Measurements from ENCODE around the gene ZNF70.

Gene ZNF70

GRCh38 chr22:23716811-23717801, 33.8 kb downstream of the ZNF70 start:
- peak; percentile 69 for DNase-seq (ENCODE audit: low spot score)

- peak; percentile 33 for DNase-seq (ENCODE audit: low spot score)
Measured at GRCh38 chr22:23715806-23716375, 35.0 kb downstream of the ZNF70 start.

- no peak for DNase-seq (ENCODE audit: low spot score)
Measured at GRCh38 chr22:23714596-23715578, 36.0 kb downstream of the ZNF70 start.

- no peak for DNase-seq (ENCODE audit: low spot score)
Measured at GRCh38 chr22:23713696-23714595, 37.0 kb downstream of the ZNF70 start.

GRCh38 chr22:23712256-23712655, 38.7 kb downstream of the ZNF70 start:
- no peak for DNase-seq (ENCODE audit: low spot score)

- DNase-seq (ENCODE audit: low spot score) = no peak
Measured at GRCh38 chr22:23709107-23709506, 41.8 kb downstream of the ZNF70 start.

- no peak for DNase-seq (ENCODE audit: low spot score)
Measured at GRCh38 chr22:23708270-23708669, 42.6 kb downstream of the ZNF70 start.

GRCh38 chr22:23705358-23705757, 45.6 kb downstream of the ZNF70 start:
- DNase-seq (ENCODE audit: low spot score) = no peak

GRCh38 chr22:23704829-23705228, 46.1 kb downstream of the ZNF70 start:
- no peak for DNase-seq (ENCODE audit: low spot score)

GRCh38 chr22:23704062-23704461, 46.9 kb downstream of the ZNF70 start:
- no peak for DNase-seq (ENCODE audit: low spot score)

GRCh38 chr22:23700706-23701105, 50.2 kb downstream of the ZNF70 start:
- no peak for DNase-seq (ENCODE audit: low spot score)

GRCh38 chr22:23698673-23699235, 52.2 kb downstream of the ZNF70 start:
- DNase-seq (ENCODE audit: low spot score) = no peak

GRCh38 chr22:23698094-23698493, 52.8 kb downstream of the ZNF70 start:
- no peak for DNase-seq (ENCODE audit: low spot score)

- DNase-seq (ENCODE audit: low spot score) = no peak
Measured at GRCh38 chr22:23697031-23697970, 53.6 kb downstream of the ZNF70 start.

GRCh38 chr22:23696326-23696851, 54.5 kb downstream of the ZNF70 start:
- DNase-seq (ENCODE audit: low spot score) = no peak

- no peak for DNase-seq (ENCODE audit: low spot score)
Measured at GRCh38 chr22:23695571-23696325, 55.2 kb downstream of the ZNF70 start.

GRCh38 chr22:23695141-23695540, 55.8 kb downstream of the ZNF70 start:
- DNase-seq (ENCODE audit: low spot score) = no peak

GRCh38 chr22:23693979-23694680, 56.8 kb downstream of the ZNF70 start:
- no peak for DNase-seq (ENCODE audit: low spot score)
